ENCODE measurements around the gene SAT1.

The SAT1 gene

DNA sequence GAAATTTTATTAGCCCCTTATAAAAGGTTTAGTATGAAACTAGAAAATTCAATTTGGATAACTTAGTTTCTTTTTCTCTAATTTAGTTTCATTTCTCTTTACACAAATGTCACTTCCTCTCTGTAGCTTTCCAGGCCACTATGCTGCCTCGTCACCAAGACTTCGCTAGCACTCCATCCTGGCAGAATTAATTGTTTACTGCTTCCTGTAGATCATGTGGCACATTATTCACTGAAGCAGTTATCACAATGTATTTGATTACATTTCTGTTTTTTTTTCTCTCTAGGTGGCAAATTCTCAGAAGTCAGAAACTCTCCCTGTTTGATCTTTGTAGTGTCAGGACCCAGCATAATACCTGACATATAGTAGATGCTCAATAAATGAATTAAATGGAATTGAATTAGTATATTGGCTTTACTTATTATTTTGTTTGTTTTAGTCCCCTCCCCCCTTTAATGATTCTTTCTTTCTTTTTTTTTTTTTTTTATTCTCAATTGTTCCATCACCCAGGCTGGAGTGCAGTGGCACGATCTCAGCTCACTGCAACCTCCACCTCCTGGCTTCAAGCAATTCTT lies 9.3 kb upstream of the SAT1 start:
- no peak for DNase-seq
- intact Hi-C loops (cut with DNase I), result no loop called here

DNA sequence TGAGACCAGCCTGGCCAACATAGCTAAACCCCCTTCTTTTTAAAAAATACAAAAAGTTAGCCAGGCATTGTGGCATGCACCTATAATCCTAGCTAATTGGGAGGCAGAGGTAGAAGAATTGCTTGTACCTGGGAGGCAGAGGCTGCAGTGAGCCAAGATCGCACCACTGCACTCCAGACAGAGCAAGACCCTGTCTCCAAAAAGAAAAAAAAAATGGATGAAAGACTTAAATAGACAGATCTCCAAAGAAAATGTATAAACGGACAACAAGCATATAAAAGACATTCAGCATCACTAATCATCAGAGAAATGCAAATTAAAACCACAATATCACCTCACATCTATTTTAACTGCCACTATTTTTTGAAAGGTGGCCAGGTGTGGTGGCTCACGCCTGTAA lies 6.6 kb upstream of the SAT1 start:
- DNase-seq, result no peak
- intact Hi-C loops (cut with DNase I), result no loop called here

DNA sequence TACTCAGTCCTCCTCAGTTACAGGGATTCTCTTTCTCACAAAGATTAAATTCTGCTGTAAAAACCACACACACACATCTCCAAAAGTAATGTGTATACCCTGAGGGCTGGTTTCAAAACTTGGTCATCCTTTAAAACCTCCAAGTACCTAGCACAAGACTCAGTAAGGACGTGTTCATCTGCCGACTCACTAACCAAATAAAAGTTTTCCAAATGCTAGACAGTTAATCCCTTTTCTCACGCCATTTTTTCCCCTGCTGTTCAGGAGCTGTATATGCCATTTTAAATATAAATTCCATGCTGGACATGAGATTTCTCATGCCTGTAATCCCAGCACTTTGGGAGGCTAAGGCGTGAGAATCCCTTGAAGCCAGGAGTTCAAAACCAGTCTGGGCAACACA lies 3.9 kb upstream of the SAT1 start:
- DNase-seq, result no peak
- intact Hi-C loops (cut with DNase I), result no loop called here

DNA sequence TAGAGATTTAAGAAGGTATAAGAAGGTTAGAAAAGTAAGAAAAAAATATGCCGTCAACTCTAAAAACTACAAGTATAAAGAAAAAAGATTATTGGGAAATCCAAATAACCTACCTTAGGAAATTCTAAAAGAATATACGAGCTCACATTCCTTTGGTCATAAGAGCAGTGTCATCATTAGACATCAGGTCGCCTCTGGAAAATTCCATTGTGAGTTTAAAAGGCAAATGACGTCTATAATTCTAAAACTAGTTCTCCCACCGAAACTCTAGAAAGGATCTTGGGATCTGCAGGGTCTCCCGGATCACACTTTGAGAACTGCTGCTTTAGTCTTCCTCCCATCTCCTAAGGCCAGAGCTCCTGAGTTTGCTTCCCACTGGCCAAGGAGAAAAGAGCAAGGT lies 518 bp upstream of the SAT1 start:
- intact Hi-C loops (cut with DNase I), result loop anchor here (1.0 to 2.0 kb wide), 2 partner anchors 116 to 120 kb away; partner anchors contain the start of gene PRDX4
- no peak for DNase-seq

DNA sequence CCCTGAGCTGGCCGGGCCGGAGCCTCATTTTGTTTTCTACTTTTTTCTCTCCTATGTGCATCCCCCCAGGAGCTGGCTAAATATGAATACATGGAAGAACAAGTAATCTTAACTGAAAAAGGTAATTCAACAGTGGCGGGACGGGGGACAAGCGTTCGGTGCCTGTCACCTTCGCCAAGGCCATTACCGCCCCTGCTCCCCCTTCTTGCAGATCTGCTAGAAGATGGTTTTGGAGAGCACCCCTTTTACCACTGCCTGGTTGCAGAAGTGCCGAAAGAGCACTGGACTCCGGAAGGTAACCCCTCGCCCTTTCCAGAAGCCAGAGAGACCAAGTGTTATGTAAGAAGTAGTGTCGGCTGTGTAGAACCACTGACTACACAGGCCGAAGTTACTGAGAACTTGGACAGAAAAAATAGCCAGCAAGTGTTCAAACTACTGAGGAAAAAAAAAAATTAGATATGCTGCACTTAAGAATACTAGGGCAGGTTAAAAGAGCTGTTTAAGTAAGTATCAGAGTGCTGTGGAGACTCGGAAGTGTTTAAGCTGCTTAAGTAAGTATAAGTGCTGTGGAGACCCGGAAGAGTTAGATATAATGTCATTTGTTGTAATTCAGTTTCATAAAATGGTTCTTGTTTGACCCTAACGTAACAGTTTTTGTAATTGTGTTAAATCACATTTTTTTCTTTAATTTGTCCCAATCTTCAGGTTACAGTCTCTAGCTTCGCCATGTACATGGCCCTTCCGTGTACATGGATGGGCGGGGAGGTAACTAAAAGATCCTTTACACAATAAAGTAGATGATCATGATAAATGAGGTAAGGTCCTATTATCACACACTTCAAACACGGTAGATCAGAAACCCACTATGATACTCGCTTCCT lies 856 bp downstream of the SAT1 start:
- no peak for DNase-seq
- intact Hi-C loops (cut with DNase I), result loop anchor here (2.0 kb wide), 1 partner anchor 117 kb away; the partner anchor contains the start of gene PRDX4

DNA sequence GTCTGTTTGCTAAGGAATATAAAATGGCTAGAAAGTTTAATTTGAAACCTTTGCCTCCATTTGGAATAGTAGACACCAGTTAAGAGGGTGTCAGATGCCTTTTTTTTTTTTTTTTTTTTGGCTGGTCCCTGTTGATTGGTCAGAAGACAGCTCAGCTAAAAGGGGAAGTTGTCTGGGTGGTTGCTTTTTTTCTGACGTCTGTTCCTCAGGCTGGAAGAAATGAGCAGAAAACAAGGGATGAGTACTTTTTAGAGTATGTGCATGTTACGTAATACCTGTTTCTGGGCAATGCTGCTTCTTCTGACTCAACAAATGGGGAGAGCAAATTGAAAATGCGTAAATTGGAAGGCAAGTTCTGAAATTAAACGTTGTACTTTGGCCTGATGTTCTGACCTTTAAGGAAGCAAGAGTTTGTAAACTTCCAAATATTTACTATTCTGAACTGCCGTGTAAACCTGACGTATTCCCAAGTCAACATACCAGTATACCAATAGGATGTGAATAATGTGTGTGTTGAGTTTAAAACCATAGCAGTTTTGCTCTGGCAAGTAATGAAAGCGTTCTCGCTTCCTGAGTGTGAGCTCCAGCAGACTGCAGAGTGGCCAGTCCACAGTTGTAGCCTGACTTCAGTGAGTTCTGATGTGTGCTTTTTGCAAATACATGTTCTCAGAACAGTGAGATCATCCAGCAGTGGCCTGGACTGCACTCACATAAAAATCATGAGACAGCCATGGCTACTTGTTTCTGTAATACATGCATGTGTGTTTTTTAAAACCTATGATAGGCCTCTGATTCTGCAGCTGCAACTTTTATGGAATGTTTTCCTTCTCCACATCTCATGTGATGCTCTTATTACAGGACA lies 1.7 kb downstream of the SAT1 start:
- intact Hi-C loops (cut with DNase I), result no loop called here
- DNase-seq, result no peak

GRCh38 chrX:23785580-23785979 lies 2.6 kb downstream of the SAT1 start:
- DNase-seq, result no peak
- intact Hi-C loops (cut with DNase I), result no loop called here

- intact Hi-C loops (cut with DNase I), result no loop called here
- no peak for DNase-seq
Observed at GRCh38 chrX:23786268-23786815, 3.4 kb downstream of the SAT1 start.

DNA sequence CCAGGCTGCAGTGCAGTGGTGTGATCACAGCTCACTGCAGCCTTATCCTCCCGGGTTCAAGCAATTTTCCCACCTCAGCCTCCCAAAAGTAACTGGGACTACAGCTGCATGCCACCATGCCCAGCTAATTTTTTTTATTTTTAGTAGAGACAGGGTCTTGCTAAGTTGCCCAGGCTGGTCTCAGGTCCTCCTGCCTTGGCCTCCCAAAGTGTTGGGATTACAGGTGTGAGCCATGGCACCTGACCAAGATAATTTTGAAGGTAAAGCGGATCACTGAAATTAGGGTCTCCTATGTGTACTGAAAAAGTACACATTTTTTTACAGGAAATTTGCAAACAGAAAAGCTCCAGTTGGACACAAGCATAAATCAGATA lies 4.8 kb downstream of the SAT1 start:
- intact Hi-C loops (cut with DNase I), result no loop called here
- DNase-seq, result no peak

- no peak for DNase-seq
- intact Hi-C loops (cut with DNase I), result no loop called here
Observed at GRCh38 chrX:23788521-23788920, 5.5 kb downstream of the SAT1 start.

- intact Hi-C loops (cut with DNase I), result no loop called here
- no peak for DNase-seq
Observed at GRCh38 chrX:23788946-23789345, 6.0 kb downstream of the SAT1 start.

GRCh38 chrX:23789386-23790154 lies 6.6 kb downstream of the SAT1 start:
- intact Hi-C loops (cut with DNase I), result no loop called here
- no peak for DNase-seq

DNA sequence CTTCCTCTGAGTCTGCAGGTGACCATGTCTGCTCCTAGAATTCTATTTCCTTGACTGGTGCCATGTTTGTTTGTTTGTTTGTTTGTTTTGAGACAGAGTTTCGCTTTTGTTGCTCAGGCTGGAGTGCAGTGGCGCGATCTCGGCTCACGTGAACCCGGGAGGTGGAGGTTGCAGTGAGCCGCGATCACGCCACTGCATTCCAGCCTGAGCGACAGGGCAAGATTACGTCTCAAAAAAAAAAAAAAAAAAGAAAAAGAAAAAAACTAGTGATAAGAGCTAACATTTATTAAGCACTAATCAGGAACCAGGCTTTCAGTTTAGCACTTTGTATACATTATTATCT lies 7.2 kb downstream of the SAT1 start:
- no peak for DNase-seq
- intact Hi-C loops (cut with DNase I), result no loop called here

GRCh38 chrX:23792861-23793553 lies 10.0 kb downstream of the SAT1 start:
- DNase-seq, result no peak
- intact Hi-C loops (cut with DNase I), result no loop called here

GRCh38 chrX:23795221-23795620 lies 12.2 kb downstream of the SAT1 start:
- no peak for DNase-seq
- intact Hi-C loops (cut with DNase I), result no loop called here

- no peak for DNase-seq
- intact Hi-C loops (cut with DNase I), result no loop called here
Observed at GRCh38 chrX:23797371-23798128, 14.6 kb downstream of the SAT1 start.

DNA sequence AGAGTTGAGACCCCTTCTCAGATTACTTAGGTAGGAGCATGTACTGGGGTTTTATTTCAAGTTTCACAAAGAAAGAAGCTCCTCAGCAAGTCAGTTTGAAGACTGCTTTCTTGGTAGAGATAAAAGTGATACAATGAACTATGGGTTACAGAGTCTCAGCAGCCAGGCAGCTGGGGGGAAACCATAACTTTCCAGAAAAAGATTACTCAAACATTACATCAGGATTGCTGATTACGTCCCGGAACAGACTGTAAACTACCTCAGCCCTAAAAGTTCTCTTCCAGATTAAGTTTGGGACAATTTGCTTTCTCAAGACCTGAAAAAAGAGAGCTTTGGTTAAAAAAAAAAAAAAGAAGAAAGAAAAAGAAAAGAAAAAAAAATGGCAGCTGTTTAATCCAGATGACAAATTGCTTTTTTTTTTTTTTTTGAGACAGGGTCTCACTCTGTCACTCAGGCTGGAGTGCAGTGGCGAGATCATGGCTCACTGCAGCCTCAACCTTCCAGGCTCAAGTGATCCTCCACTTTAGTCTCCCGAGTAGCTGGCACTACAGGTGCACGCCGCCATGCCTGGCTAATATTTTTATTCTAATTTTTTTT lies 16.6 kb downstream of the SAT1 start:
- intact Hi-C loops (cut with DNase I), result no loop called here
- DNase-seq, result no peak

DNA sequence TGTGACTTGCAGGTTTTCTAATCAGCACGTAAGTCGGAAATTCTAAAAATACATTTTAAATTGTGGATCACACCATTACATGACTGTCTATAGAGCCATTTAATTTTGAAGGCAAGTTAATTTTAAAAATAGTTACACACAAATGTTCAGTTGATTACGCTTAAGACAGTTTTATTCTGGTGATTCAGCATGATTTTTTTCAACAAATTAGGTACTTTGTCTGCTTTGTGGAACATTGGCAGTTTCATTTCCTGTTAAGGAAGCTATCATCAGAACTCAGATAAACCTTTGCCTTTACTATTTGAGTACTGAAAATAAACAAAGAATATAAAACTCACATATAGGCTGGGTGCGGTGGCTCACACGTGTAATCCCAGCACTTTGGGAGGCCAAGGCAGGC lies 19.5 kb downstream of the SAT1 start:
- intact Hi-C loops (cut with DNase I), result no loop called here
- no peak for DNase-seq

DNA sequence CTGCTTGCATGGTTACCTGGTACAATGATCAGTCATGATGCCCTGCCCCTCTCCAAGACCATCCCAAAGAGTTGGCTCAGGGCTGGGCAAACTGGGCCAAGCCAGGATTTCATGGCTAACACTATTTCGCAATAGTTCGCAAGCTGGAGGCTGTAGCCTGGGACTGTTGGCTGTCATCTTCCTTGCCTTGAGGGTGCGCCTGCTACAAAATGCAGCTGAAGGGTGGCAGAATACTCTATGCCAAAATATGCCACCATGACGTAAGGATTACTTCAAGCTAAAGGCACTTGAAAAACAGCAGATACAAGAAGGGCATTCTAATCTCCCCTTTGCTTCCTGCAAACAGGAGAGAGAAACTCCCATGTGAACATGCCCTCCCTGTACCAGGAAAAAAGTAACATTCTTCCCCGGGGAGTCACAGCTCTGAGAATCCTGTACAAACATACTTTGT lies 21.0 kb downstream of the SAT1 start:
- intact Hi-C loops (cut with DNase I), result no loop called here

More for the DNA sequence above, 21.0 kb downstream of the SAT1 start:
- DNase-seq, result no peak
